GM19035 (cell line): Measurements from ENCODE around the gene CTNNB1.
A peak's percentile ranks its signal among the peaks of the same experiment; 100 is the strongest.

Experiments
- ATAC-seq: cut with Tn5 transposase; IDR thresholded peaks from one replicate; pipeline ENCODE4 v1.9.1; 2021; ENCODE audit not compliant: unreplicated experiment

CTNNB1 gene

GRCh38 chr3:41190509-41191284, 8.6 kb upstream of the CTNNB1 start:
- peak; percentile 48 for ATAC-seq

DNA sequence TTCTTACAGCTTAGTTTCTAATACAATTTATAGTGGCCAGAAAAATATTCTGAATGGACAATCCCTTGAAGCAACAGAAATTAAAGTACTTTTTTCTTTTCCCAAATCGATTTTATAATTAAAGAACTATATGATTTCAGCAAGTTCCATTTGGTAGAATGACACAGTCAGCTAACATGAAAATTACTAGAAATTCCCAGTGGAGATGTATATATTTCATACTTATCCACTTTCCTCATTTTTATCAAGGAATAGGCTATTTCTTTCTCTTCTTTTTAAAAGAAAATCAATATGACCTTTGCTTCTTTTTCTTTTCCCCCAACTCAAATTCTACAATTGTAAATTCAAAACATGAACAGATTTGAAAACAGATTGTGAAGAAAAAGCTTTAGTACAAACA, 6.4 kb upstream of the CTNNB1 start:
- ATAC-seq, result no peak

DNA sequence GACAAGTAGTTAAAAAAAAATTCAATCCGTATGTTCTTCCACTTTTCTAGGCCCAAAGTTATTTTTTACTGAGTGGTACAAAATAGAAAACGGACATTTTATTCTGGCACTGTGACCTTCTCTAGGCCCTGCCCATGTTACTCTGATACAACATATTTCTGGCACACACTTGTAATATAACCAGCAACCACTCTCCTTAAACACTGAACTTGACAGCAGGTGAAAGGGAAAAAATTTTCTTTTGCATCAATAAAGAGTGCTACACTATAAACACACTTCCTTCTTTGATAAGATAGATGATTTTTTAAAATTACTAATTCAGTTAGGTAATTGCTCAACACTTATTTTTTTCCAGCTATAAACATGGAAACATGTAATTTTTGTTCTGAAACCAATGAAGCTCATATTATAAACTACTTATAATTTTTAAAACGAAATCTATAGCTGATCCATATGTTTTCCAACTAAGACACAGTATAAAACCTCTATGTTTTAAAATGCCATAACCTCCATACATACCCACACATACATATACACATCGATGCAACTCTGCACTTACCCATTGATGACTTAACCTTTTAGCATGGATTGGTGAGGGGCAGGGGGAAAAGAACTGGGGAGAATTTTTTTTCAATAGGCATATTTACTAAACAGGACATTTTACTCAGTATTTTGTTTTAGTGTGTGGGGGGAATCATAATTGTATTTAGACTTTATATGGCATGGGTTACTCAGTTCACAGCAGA, 5.3 kb upstream of the CTNNB1 start:
- no peak for ATAC-seq

DNA sequence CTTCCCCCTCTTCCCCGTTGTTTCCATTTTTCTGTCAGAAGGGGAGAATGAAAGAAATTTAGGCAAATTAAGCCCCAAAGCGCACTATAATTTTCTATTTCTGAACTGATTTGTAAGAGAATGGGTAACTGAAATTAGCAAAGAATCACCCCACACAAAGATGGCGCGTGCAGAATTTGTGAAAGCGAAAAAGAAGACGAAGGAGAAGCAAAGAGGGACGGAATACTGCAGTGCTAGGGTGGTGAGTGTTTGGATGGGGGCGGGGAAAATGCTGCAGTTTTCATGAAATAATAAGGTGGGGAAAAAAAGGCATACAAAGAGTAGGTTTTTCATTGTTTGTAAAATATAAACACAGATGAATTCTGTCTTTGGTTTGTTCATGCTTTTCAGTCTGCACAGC, 4.6 kb upstream of the CTNNB1 start:
- no peak for ATAC-seq

GRCh38 chr3:41195946-41196345, 3.4 kb upstream of the CTNNB1 start:
- ATAC-seq, result no peak

DNA sequence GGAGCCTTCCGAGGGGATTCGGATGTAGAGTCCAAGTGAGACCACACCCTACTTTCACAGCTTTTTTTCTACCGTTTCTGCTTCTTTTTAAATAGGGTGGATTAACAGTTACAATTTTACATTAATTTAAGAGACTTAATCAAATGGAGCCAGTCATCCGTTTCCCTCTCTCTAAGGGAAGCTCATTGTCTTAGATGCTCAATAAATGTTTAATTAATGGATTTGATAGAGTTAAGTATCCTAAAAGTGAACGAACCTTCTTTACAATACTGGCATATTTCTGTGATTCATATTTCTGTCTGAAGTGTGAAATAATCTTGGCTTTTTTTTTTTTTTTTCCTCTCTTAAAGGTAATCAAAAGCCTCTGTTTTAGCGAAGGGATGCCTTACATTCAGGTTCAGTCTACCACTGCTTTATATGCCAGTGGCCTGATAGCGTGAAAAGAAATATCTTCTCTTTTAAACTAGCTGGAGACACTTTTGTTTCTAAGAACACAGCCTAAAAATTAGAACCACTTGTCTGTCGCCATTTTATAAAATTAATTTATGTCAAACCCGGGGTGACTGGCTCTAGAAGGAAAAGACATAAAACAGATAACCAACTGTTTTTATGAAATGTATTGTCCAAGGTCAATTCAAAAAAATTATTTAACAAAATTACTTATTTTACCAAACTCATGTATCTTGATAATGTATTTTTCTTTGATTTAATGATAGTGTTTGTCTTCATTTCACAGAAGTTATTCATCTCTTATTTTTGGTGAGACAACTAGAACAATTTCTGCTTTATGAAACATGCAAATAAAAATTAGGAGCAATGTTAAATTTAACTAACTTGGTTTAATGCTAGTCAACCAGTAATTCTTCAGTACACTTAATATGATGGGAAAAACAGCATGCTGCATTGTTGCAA, 2.5 kb upstream of the CTNNB1 start:
- no peak for ATAC-seq

- no peak for ATAC-seq
These were observed 1.3 kb upstream of the CTNNB1 start for GRCh38 chr3:41198046-41198445.

GRCh38 chr3:41198526-41198925, 779 bp upstream of the CTNNB1 start:
- peak; percentile 0 for ATAC-seq

- ATAC-seq, result peak; percentile 13
These were observed 762 bp downstream of the CTNNB1 start for GRCh38 chr3:41199866-41200668.

GRCh38 chr3:41200669-41201021, 1.3 kb downstream of the CTNNB1 start:
- ATAC-seq, result no peak

GRCh38 chr3:41202075-41202833, 2.9 kb downstream of the CTNNB1 start:
- no peak for ATAC-seq

GRCh38 chr3:41202834-41203345, 3.6 kb downstream of the CTNNB1 start:
- no peak for ATAC-seq

- no peak for ATAC-seq
These were observed 5.1 kb downstream of the CTNNB1 start for GRCh38 chr3:41204369-41204768.

- ATAC-seq, result no peak
These were observed 6.3 kb downstream of the CTNNB1 start for GRCh38 chr3:41205591-41205990.

- ATAC-seq, result no peak
These were observed 8.1 kb downstream of the CTNNB1 start for GRCh38 chr3:41207355-41207754.

- ATAC-seq, result no peak
These were observed 9.4 kb downstream of the CTNNB1 start for GRCh38 chr3:41208507-41209220.

- no peak for ATAC-seq
These were observed 10.3 kb downstream of the CTNNB1 start for GRCh38 chr3:41209646-41210045.

- no peak for ATAC-seq
These were observed 11.7 kb downstream of the CTNNB1 start for GRCh38 chr3:41210966-41211365.

- ATAC-seq, result no peak
These were observed 12.8 kb downstream of the CTNNB1 start for GRCh38 chr3:41212088-41212487.
